ENCODE data around the gene STUM. TPM values are rescaled to one million over a fixed set of nuclear protein-coding genes. Genes with fewer than 3 reads are reported as not detected.

STUM gene
- polyA plus RNA-seq, 1 of the 3 experiments (the other 2 are of a cell fraction), result not detected

DNA sequence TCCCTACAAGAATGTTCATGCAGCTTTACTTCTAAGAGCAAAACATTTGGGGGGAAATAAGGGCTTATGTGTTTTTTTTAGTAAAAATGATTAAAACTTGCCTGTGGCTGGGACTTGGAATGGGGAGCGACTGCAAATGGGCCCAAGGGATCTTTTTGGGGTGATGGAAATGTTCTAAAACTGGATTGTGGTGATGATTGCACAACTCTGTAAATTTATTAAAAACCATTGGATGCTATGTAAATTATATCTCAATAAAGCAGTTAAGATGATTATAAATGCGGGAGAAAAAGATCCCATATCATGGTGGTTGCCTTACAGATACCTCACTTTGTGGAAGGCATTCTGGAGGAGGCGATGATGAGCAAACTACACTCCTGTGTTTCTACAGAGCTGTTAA is 30.2 kb upstream of the STUM start:
- H3K36me3 ChIP-seq (replicated peaks in 1 of 2; ENCODE audit: control insufficient read depth in 1 of 2, insufficient read depth in 2 of 2, low read length in 1 of 2), result no peaks in the 10 kb centered on the region
- H3K27ac ChIP-seq (ENCODE audit: low read depth in 2 of 2, low read length in 1 of 2), result no peak overlapping the region
- H2AFZ ChIP-seq (ENCODE audit: low read depth), result no peak overlapping the region
- POLR2A ChIA-PET, result no interaction called here
- H3K4me1 ChIP-seq (ENCODE audit: control insufficient read depth in 1 of 2, insufficient read depth in 2 of 2, low read depth in 1 of 2, low read length in 1 of 2), result peaks cover 0 to under 1% of the 10 kb centered on the region in 2 experiments; a peak in 1 of 4 replicates
- no peaks in the 10 kb centered on the region for H3F3A ChIP-seq (replicated peaks; ENCODE audit: insufficient read depth)
- H3K9me2 ChIP-seq, result no peaks in the 10 kb centered on the region
- 54% methylated on average over 3 of the region's 3 CpGs for WGBS (ENCODE audit: low lambda C conversion rate)
- no peak overlapping the region for H3K4me2 ChIP-seq
- no peak for TF ChIP-seq RFX5 (IDR thresholded peaks at IDR 0.05; ENCODE audit: low read length)
- TF ChIP-seq RAD21 (IDR thresholded peaks at IDR 0.05; ENCODE audit: low read length), result no peak
- TF ChIP-seq RXRA (IDR thresholded peaks at IDR 0.05; ENCODE audit: borderline replicate concordance, low read depth), result no peak
- TF ChIP-seq, protein P1, sequence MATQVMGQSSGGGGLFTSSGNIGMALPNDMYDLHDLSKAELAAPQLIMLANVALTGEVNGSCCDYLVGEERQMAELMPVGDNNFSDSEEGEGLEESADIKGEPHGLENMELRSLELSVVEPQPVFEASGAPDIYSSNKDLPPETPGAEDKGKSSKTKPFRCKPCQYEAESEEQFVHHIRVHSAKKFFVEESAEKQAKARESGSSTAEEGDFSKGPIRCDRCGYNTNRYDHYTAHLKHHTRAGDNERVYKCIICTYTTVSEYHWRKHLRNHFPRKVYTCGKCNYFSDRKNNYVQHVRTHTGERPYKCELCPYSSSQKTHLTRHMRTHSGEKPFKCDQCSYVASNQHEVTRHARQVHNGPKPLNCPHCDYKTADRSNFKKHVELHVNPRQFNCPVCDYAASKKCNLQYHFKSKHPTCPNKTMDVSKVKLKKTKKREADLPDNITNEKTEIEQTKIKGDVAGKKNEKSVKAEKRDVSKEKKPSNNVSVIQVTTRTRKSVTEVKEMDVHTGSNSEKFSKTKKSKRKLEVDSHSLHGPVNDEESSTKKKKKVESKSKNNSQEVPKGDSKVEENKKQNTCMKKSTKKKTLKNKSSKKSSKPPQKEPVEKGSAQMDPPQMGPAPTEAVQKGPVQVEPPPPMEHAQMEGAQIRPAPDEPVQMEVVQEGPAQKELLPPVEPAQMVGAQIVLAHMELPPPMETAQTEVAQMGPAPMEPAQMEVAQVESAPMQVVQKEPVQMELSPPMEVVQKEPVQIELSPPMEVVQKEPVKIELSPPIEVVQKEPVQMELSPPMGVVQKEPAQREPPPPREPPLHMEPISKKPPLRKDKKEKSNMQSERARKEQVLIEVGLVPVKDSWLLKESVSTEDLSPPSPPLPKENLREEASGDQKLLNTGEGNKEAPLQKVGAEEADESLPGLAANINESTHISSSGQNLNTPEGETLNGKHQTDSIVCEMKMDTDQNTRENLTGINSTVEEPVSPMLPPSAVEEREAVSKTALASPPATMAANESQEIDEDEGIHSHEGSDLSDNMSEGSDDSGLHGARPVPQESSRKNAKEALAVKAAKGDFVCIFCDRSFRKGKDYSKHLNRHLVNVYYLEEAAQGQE (IDR thresholded peaks at IDR 0.05; ENCODE audit: low read depth, low read length), result no peak
- TF ChIP-seq MXI1 (IDR thresholded peaks at IDR 0.05; ENCODE audit: low read depth, low read length), result no peak
- TF ChIP-seq YY1 (IDR thresholded peaks at IDR 0.05; ENCODE audit: low read depth), result no peak
- TF ChIP-seq TAF1 (IDR thresholded peaks at IDR 0.05; ENCODE audit: borderline replicate concordance, low read depth, low read length), result no peak
- no peak for TF ChIP-seq NRF1 (IDR thresholded peaks at IDR 0.05; ENCODE audit: low read depth, low read length)
- TF ChIP-seq PBX3 (IDR thresholded peaks at IDR 0.05), result no peak
- no peak overlapping the region for H3K4me3 ChIP-seq (ENCODE audit: low read depth in 2 of 2, low read length in 1 of 2)
- H4K20me1 ChIP-seq (ENCODE audit: insufficient read depth), result no peaks in the 10 kb centered on the region
- DNase-seq, result no peak
- H3K79me2 ChIP-seq (ENCODE audit: insufficient read depth), result no peaks in the 10 kb centered on the region
- H3K9me3 ChIP-seq, result no peaks in the 10 kb centered on the region
- H3K9ac ChIP-seq, result no peak overlapping the region
- CTCF ChIA-PET, result interaction anchor here (1.1 to 1.4 kb wide), 2 partner anchors 26 to 31 kb away, joined by 3 to 4 read pairs; no protein-coding TSS in a partner anchor
- H3K27me3 ChIP-seq (ENCODE audit: insufficient read depth), result peaks cover 6% of the 10 kb centered on the region; the same call in 1 of the 2 replicates

- H3K9ac ChIP-seq, result no peak overlapping the region
- H4K20me1 ChIP-seq (ENCODE audit: insufficient read depth), result no peaks in the 10 kb centered on the region
- H3K9me3 ChIP-seq, result no peaks in the 10 kb centered on the region
- H3K4me3 ChIP-seq (ENCODE audit: low read depth in 2 of 2, low read length in 1 of 2), result no peak overlapping the region
- H3F3A ChIP-seq (replicated peaks; ENCODE audit: insufficient read depth), result no peaks in the 10 kb centered on the region
- H3K4me1 ChIP-seq (ENCODE audit: control insufficient read depth in 1 of 2, insufficient read depth in 2 of 2, low read depth in 1 of 2, low read length in 1 of 2), result peaks cover 0 to 3% of the 10 kb centered on the region in 2 experiments; a peak in 1 of 4 replicates
- no peak overlapping the region for H3K27ac ChIP-seq (ENCODE audit: low read depth in 2 of 2, low read length in 1 of 2)
- ChIA-PET CTCF (interaction anchor here (1.1 to 1.4 kb wide), 6 partner anchors 12 to 114 kb away, joined by 3 to 5 read pairs (median 4); no protein-coding TSS in a partner anchor), POLR2A (no interaction called here)
- no peaks in the 10 kb centered on the region for H3K36me3 ChIP-seq (replicated peaks in 1 of 2; ENCODE audit: control insufficient read depth in 1 of 2, insufficient read depth in 2 of 2, low read length in 1 of 2)
- H2AFZ ChIP-seq (ENCODE audit: low read depth), result no peak overlapping the region
- no peaks in the 10 kb centered on the region for H3K79me2 ChIP-seq (ENCODE audit: insufficient read depth)
- H3K27me3 ChIP-seq (ENCODE audit: insufficient read depth), result peaks cover 6% of the 10 kb centered on the region; the same call in 1 of the 2 replicates
- no peak overlapping the region for H3K4me2 ChIP-seq
- WGBS (ENCODE audit: low lambda C conversion rate), result 20% methylated on average over 1 of the region's 1 CpG
- no peak for DNase-seq
- H3K9me2 ChIP-seq, result no peaks in the 10 kb centered on the region
- TF ChIP-seq POLR2AphosphoS5 (IDR thresholded peaks at IDR 0.05; ENCODE audit: low read depth, low read length) (no peak), TCF12 (IDR thresholded peaks at IDR 0.05) (no peak), RFX5 (IDR thresholded peaks at IDR 0.05; ENCODE audit: low read length) (no peak), GATA2 (CRISPR knock-in tag; IDR thresholded peaks at IDR 0.05) (no peak), RXRA (IDR thresholded peaks at IDR 0.05; ENCODE audit: borderline replicate concordance, low read depth) (no peak), RAD21 (IDR thresholded peaks at IDR 0.05; ENCODE audit: low read length) (no peak), CHD2 (IDR thresholded peaks at IDR 0.05; ENCODE audit: low read length, partially characterized antibody) (no peak), NRF1 (IDR thresholded peaks at IDR 0.05; ENCODE audit: low read depth, low read length) (no peak)
- TF ChIP-seq, protein P1 (IDR thresholded peaks at IDR 0.05; ENCODE audit: low read depth, low read length), result no peak
- TF ChIP-seq, protein P2, sequence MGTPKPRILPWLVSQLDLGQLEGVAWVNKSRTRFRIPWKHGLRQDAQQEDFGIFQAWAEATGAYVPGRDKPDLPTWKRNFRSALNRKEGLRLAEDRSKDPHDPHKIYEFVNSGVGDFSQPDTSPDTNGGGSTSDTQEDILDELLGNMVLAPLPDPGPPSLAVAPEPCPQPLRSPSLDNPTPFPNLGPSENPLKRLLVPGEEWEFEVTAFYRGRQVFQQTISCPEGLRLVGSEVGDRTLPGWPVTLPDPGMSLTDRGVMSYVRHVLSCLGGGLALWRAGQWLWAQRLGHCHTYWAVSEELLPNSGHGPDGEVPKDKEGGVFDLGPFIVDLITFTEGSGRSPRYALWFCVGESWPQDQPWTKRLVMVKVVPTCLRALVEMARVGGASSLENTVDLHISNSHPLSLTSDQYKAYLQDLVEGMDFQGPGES (IDR thresholded peaks at IDR 0.05; ENCODE audit: low read depth, low read length), result no peak
- TF ChIP-seq, protein P3, sequence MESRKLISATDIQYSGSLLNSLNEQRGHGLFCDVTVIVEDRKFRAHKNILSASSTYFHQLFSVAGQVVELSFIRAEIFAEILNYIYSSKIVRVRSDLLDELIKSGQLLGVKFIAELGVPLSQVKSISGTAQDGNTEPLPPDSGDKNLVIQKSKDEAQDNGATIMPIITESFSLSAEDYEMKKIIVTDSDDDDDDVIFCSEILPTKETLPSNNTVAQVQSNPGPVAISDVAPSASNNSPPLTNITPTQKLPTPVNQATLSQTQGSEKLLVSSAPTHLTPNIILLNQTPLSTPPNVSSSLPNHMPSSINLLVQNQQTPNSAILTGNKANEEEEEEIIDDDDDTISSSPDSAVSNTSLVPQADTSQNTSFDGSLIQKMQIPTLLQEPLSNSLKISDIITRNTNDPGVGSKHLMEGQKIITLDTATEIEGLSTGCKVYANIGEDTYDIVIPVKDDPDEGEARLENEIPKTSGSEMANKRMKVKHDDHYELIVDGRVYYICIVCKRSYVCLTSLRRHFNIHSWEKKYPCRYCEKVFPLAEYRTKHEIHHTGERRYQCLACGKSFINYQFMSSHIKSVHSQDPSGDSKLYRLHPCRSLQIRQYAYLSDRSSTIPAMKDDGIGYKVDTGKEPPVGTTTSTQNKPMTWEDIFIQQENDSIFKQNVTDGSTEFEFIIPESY (IDR thresholded peaks at IDR 0.05; ENCODE audit: borderline replicate concordance, low read depth), result no peak
These were observed 29.4 kb upstream of the STUM start for GRCh38 chr1:226519135-226519534.
